HG03354 (cell line): ENCODE results near the gene TTC22.
"Not testable (repeated sequence)": the region's sequence is repeated elsewhere in the genome, so short reads cannot be mapped to it uniquely, and the experiment has no call there.

Source experiments
- ATAC-seq: cut with Tn5 transposase; IDR thresholded peaks from one replicate; pipeline ENCODE4 v1.9.1; 2021; ENCODE audit warnings: mild to moderate bottlenecking; ENCODE audit not compliant: unreplicated experiment, poor library complexity, severe bottlenecking

The TTC22 gene

GRCh38 chr1:54792686-54793282, 8.3 kb downstream of the TTC22 start:
- no peak for ATAC-seq

- no peak for ATAC-seq
These were observed 9.1 kb downstream of the TTC22 start for GRCh38 chr1:54791880-54792522.

GRCh38 chr1:54788459-54788858, 12.7 kb downstream of the TTC22 start:
- ATAC-seq = no peak

- ATAC-seq = no peak
These were observed 13.5 kb downstream of the TTC22 start for GRCh38 chr1:54787604-54788003.

GRCh38 chr1:54786778-54787177, 14.3 kb downstream of the TTC22 start:
- ATAC-seq = no peak

- no peak for ATAC-seq
These were observed 17.1 kb downstream of the TTC22 start for GRCh38 chr1:54784066-54784465.

- ATAC-seq = no peak
These were observed 18.5 kb downstream of the TTC22 start for GRCh38 chr1:54782588-54782987.

GRCh38 chr1:54782156-54782555, 19.0 kb downstream of the TTC22 start:
- no peak for ATAC-seq

- ATAC-seq = no peak
These were observed 19.9 kb downstream of the TTC22 start for GRCh38 chr1:54781023-54781723.

GRCh38 chr1:54777431-54777830, 23.7 kb downstream of the TTC22 start:
- no peak for ATAC-seq

- ATAC-seq = no peak
These were observed 24.1 kb downstream of the TTC22 start for GRCh38 chr1:54777011-54777410.

- not testable (repeated sequence) for ATAC-seq
These were observed 25.0 kb downstream of the TTC22 start for GRCh38 chr1:54775828-54776721.

- no peak for ATAC-seq
These were observed 26.2 kb downstream of the TTC22 start for GRCh38 chr1:54774820-54775498.

GRCh38 chr1:54772951-54773350, 28.2 kb downstream of the TTC22 start:
- no peak for ATAC-seq

GRCh38 chr1:54768093-54768492, 33.0 kb downstream of the TTC22 start:
- ATAC-seq = no peak

GRCh38 chr1:54767526-54767925, 33.6 kb downstream of the TTC22 start:
- no peak for ATAC-seq

GRCh38 chr1:54766726-54767125, 34.4 kb downstream of the TTC22 start:
- no peak for ATAC-seq

GRCh38 chr1:54764922-54765561, 36.1 kb downstream of the TTC22 start:
- ATAC-seq = peak; percentile 26
